ENCODE results near the gene LCN9. TPM values are rescaled to one million over a fixed set of nuclear protein-coding genes. Genes with fewer than 3 reads are reported as not detected.

LCN9 gene
- total RNA-seq, 1 donor from 2014 or later, result not detected

DNA sequence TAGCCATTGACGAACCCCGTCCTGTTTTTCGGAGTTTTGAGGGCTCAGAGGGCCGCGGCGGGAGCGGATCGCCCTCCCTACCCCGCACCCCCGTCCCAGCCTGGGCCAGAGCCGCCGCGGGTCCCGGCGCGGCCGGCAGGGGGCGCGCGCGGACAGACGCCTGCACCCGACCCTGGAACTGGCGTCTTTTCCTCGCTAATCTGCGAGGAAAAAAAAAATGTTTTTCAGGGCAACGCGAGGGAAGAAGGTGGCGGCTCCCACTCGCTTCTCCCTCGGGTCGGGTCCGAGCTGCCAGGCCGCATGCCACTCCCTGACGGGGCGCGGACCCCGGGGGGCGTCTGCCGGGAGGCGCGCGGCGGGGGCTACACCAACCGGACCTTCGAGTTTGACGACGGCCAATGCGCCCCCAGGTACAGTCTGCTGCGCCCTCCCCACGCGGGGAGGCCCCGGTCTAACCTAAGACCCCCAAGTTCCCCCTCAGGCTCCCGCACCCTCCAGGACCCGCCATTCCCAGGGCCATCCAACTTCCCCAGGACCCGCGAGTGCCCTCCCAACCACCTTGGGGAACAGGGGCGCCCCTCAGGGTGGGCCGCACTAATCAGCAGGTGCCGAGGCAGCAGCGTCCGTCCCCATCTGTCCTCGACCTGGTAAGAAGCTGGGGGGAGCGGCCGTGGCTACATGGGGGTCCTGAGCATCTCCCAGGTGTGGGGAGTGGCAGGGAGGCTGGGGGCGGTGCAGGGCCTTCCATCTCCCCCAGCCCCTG, 39.0 kb downstream of the LCN9 start, which contains the start of gene KCNT1:
KCNT1 (plus strand) TSS at position 227 of the 763 bp plus-strand sequence; CDS start at position 301, 74 bp downstream.
- no peak within 1 kb of the TSS for H3K27ac ChIP-seq
- peak; percentile 73 for DNase-seq
- H3K9me3 ChIP-seq, result no peaks in the 10 kb centered on the region
- ATAC-seq, result peak; percentile 70
- H3K4me1 ChIP-seq, result no peaks in the 10 kb centered on the region
- H3K36me3 ChIP-seq, result no peaks in the 10 kb centered on the region
- intact Hi-C loops (cut with DNase I), result no loop called here
- TF ChIP-seq, protein P1, sequence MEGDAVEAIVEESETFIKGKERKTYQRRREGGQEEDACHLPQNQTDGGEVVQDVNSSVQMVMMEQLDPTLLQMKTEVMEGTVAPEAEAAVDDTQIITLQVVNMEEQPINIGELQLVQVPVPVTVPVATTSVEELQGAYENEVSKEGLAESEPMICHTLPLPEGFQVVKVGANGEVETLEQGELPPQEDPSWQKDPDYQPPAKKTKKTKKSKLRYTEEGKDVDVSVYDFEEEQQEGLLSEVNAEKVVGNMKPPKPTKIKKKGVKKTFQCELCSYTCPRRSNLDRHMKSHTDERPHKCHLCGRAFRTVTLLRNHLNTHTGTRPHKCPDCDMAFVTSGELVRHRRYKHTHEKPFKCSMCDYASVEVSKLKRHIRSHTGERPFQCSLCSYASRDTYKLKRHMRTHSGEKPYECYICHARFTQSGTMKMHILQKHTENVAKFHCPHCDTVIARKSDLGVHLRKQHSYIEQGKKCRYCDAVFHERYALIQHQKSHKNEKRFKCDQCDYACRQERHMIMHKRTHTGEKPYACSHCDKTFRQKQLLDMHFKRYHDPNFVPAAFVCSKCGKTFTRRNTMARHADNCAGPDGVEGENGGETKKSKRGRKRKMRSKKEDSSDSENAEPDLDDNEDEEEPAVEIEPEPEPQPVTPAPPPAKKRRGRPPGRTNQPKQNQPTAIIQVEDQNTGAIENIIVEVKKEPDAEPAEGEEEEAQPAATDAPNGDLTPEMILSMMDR (IDR thresholded peaks at IDR 0.05), result peak; percentile 92
- H3K27me3 ChIP-seq, result peaks cover 51% of the 10 kb centered on the region
- H3K4me3 ChIP-seq, result no peak within 1 kb of the TSS

DNA sequence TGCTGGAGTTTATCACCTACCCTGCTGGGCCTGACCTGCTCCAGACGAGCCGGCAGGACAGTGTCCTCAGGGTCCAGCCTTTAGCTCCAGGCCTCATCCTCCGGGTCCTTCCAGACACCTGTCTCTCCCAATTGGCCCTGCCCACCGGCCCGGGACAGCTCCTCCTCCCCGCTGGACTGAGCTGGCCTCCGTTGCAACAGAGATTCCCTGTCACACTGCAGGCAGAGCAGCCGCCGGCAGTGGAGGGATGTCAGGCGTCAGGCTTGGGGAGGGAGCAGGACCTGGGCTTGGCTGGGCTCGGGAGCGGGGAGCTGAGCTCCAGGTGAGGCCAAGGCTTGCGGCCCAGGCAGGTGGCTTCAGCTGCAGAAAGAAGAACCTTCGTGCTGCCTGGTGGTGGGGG, 40.6 kb downstream of the LCN9 start:
- no peaks in the 10 kb centered on the region for H3K36me3 ChIP-seq
- H3K4me1 ChIP-seq, result no peaks in the 10 kb centered on the region
- TF ChIP-seq, protein P1 (IDR thresholded peaks at IDR 0.05), result no peak
- no peak overlapping the region for H3K4me3 ChIP-seq
- ATAC-seq (no peak), DNase-seq (no peak)
- H3K27ac ChIP-seq, result no peak overlapping the region
- H3K27me3 ChIP-seq, result peaks cover 51% of the 10 kb centered on the region
- intact Hi-C loops (cut with DNase I), result no loop called here
- H3K9me3 ChIP-seq, result no peaks in the 10 kb centered on the region

DNA sequence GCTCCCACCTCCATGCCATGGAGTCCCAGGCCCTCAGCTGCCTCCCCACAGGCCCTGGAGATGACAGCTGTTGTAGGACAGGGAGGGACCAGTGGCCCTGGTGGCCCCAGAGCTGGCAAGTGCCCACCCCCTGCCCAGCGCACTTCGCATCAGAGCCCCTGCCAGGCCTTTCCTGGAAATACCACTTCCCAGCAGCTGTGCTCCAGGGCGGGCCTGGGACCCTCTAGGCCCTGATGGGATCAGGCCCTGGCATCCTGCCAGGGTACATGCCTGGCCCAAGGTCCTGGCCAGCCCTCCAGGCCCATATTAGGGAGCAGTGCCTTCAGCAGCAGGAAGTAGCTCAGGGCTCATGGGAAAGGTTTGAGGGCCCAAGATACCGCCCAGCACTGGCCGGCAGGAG, 41.4 kb downstream of the LCN9 start:
- no peak for ATAC-seq
- intact Hi-C loops (cut with DNase I), result no loop called here
- Histone ChIP-seq H3K36me3 (no peaks in the 10 kb centered on the region), H3K4me3 (no peak overlapping the region), H3K27me3 (peaks cover 51% of the 10 kb centered on the region), H3K9me3 (no peaks in the 10 kb centered on the region), H3K4me1 (no peaks in the 10 kb centered on the region), H3K27ac (no peak overlapping the region)
- TF ChIP-seq, protein P1 (IDR thresholded peaks at IDR 0.05), result no peak
- DNase-seq, result no peak

DNA sequence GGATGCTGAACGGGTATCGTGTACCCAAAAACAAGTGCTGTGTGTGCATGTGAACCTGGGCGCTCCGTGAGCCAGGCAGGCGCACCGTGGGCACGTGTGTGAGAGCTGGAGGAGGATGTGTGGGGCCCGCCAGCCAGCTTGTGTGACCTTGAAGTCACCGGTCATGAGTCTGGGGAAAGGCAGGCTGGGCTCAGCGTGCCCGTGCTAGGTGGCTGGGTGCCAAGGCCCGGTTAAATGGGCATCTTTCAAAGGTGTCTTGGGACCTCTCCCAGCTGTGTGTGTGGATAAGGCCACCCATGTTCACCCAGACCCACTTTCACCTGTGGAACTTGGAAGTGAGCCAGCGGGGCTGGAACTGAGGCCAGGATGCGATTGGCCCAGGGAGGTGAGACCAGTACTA, 42.3 kb downstream of the LCN9 start:
- no peaks in the 10 kb centered on the region for H3K9me3 ChIP-seq
- peak overlapping the region; percentile 5 for H3K4me3 ChIP-seq
- no peak for ATAC-seq
- TF ChIP-seq, protein P1 (IDR thresholded peaks at IDR 0.05), result no peak
- H3K36me3 ChIP-seq, result no peaks in the 10 kb centered on the region
- no peak overlapping the region for H3K27ac ChIP-seq
- H3K4me1 ChIP-seq, result no peaks in the 10 kb centered on the region
- intact Hi-C loops (cut with DNase I), result no loop called here
- peaks cover 51% of the 10 kb centered on the region for H3K27me3 ChIP-seq
- no peak for DNase-seq

DNA sequence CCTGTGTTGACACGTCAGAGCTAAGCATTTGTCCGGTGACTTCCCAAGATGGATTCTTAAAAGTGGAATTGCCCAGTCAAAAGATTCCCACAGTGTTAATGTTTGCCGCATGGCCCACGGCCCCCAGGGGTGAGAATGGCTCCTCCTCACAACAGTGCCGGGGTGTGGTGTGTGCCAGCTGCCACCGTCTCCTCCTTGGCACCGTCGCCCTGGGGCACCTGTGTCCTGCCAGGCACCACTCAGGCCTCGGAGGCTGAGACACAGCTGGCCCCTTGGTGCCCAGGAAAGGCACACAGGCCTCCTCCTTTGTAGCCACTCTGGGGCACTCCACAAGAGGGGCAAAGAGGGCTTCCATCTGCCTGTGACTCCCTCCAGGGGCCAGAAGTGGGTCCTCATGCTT, 43.2 kb downstream of the LCN9 start:
- TF ChIP-seq, protein P1 (IDR thresholded peaks at IDR 0.05), result no peak
- DNase-seq (no peak), ATAC-seq (no peak)
- Histone ChIP-seq H3K27ac (no peak overlapping the region), H3K27me3 (peaks cover 47% of the 10 kb centered on the region), H3K4me1 (no peaks in the 10 kb centered on the region), H3K4me3 (no peak overlapping the region), H3K36me3 (no peaks in the 10 kb centered on the region), H3K9me3 (no peaks in the 10 kb centered on the region)
- intact Hi-C loops (cut with DNase I), result no loop called here

All from upper lobe of right lung (tissue), 1 donor.